ENCODE data around the gene GNG11. TPM values are rescaled to one million over a fixed set of nuclear protein-coding genes. Genes with fewer than 3 reads are reported as not detected.

GNG11 gene
- total and polyA plus RNA-seq, 2 donors (not counting 1 experiment from before 2014, with no cell fraction given), result 27.2 to 46.1 TPM

DNA sequence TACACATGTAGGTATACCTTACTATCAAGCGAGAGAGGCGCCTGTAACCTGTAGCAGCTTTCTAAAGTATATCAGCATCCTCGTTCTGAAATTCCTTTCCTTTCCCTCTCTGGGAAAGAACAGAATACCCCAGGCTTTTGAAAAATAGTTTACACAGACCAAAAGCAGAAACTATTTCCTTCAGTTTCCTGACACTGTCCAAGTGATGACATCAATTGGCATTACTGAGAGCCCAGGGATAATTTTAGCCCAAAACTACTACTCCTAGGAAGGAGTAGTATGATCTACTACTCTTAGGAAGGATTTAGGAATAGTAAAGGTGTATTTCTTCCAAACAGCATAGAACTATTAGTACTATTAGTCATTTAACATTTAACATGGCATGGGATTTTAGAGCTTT, 6.0 kb downstream of the GNG11 start:
- H3K4me2 ChIP-seq (ENCODE audit: extremely low read depth, insufficient read depth, low read length), result no peak overlapping the region
- TF ChIP-seq EZH2 (IDR thresholded peaks at IDR 0.05; ENCODE audit: low read length, missing control alignments), result no peak
- TF ChIP-seq, protein P1, sequence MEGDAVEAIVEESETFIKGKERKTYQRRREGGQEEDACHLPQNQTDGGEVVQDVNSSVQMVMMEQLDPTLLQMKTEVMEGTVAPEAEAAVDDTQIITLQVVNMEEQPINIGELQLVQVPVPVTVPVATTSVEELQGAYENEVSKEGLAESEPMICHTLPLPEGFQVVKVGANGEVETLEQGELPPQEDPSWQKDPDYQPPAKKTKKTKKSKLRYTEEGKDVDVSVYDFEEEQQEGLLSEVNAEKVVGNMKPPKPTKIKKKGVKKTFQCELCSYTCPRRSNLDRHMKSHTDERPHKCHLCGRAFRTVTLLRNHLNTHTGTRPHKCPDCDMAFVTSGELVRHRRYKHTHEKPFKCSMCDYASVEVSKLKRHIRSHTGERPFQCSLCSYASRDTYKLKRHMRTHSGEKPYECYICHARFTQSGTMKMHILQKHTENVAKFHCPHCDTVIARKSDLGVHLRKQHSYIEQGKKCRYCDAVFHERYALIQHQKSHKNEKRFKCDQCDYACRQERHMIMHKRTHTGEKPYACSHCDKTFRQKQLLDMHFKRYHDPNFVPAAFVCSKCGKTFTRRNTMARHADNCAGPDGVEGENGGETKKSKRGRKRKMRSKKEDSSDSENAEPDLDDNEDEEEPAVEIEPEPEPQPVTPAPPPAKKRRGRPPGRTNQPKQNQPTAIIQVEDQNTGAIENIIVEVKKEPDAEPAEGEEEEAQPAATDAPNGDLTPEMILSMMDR (conservative IDR thresholded peaks at IDR 0.05 in 1 of 2, IDR thresholded peaks at IDR 0.05 in 1 of 2; ENCODE audit: low read depth in 1 of 2, low read length in 2 of 2), result no peak
- H3K27me3 ChIP-seq (ENCODE audit: control insufficient read depth, insufficient read depth, low read length), result no peaks in the 10 kb centered on the region
- peaks cover 25% of the 10 kb centered on the region for H3K79me2 ChIP-seq (ENCODE audit: control insufficient read depth, insufficient read depth, low read length)
- peaks cover 8% of the 10 kb centered on the region for H3K36me3 ChIP-seq (ENCODE audit: control insufficient read depth, insufficient read depth, low read length)
- H3K4me1 ChIP-seq (ENCODE audit: control insufficient read depth, extremely low read depth, insufficient read depth, low read length), result no peaks in the 10 kb centered on the region
- no peaks in the 10 kb centered on the region for H3K9me3 ChIP-seq (ENCODE audit: control insufficient read depth, insufficient read depth, low read depth, low read length)
- no peak overlapping the region for H2AFZ ChIP-seq (ENCODE audit: low read length)
- H3K4me3 ChIP-seq (replicated peaks in 1 of 4; ENCODE audit: control extremely low read depth in 1 of 4, insufficient read depth in 1 of 4, low read depth in 3 of 4, low read length in 4 of 4), result no peak overlapping the region
- H4K20me1 ChIP-seq (ENCODE audit: control insufficient read depth, extremely low read depth, insufficient read depth, low read length), result no peaks in the 10 kb centered on the region
- no peak overlapping the region for H3K9ac ChIP-seq (ENCODE audit: insufficient read depth, low read length)
- DNase-seq (ENCODE audit: low read depth in 2 of 2), result no peak
- H3K27ac ChIP-seq (ENCODE audit: insufficient read depth, low read length), result no peak overlapping the region

DNA sequence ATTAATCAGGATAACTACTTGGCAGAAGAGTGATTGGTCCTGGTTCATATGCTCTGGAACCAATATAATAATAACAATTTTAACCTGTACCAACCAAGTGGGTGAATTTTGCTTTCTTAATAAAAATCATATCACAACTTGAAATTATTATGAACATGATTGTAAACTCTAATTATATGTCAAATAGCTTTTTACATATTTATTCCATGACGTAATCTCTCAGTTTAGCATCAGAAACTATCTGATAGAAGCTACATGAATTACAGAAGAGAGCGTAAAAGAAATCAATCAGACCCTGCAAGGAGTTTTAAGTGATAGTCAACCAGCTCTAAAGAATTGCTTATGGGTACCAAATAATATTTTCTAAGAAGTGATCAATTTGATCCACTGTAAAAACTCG, 10.1 kb downstream of the GNG11 start:
- no peak overlapping the region for H3K27ac ChIP-seq (ENCODE audit: insufficient read depth, low read length)
- H3K9ac ChIP-seq (ENCODE audit: insufficient read depth, low read length), result no peak overlapping the region
- H3K4me1 ChIP-seq (ENCODE audit: control insufficient read depth, extremely low read depth, insufficient read depth, low read length), result no peaks in the 10 kb centered on the region
- no peaks in the 10 kb centered on the region for H3K27me3 ChIP-seq (ENCODE audit: control insufficient read depth, insufficient read depth, low read length)
- H3K79me2 ChIP-seq (ENCODE audit: control insufficient read depth, insufficient read depth, low read length), result no peaks in the 10 kb centered on the region
- no peak for DNase-seq (ENCODE audit: low read depth in 2 of 2)
- no peak overlapping the region for H3K4me3 ChIP-seq (replicated peaks in 1 of 4; ENCODE audit: control extremely low read depth in 1 of 4, insufficient read depth in 1 of 4, low read depth in 3 of 4, low read length in 4 of 4)
- H3K4me2 ChIP-seq (ENCODE audit: extremely low read depth, insufficient read depth, low read length), result no peak overlapping the region
- peaks cover 5% of the 10 kb centered on the region for H3K36me3 ChIP-seq (ENCODE audit: control insufficient read depth, insufficient read depth, low read length)
- H3K9me3 ChIP-seq (ENCODE audit: control insufficient read depth, insufficient read depth, low read depth, low read length), result no peaks in the 10 kb centered on the region
- no peak for TF ChIP-seq EZH2 (IDR thresholded peaks at IDR 0.05; ENCODE audit: low read length, missing control alignments)
- TF ChIP-seq, protein P1 (conservative IDR thresholded peaks at IDR 0.05 in 1 of 2, IDR thresholded peaks at IDR 0.05 in 1 of 2; ENCODE audit: low read depth in 1 of 2, low read length in 2 of 2), result no peak
- no peaks in the 10 kb centered on the region for H4K20me1 ChIP-seq (ENCODE audit: control insufficient read depth, extremely low read depth, insufficient read depth, low read length)
- H2AFZ ChIP-seq (ENCODE audit: low read length), result no peak overlapping the region

DNA sequence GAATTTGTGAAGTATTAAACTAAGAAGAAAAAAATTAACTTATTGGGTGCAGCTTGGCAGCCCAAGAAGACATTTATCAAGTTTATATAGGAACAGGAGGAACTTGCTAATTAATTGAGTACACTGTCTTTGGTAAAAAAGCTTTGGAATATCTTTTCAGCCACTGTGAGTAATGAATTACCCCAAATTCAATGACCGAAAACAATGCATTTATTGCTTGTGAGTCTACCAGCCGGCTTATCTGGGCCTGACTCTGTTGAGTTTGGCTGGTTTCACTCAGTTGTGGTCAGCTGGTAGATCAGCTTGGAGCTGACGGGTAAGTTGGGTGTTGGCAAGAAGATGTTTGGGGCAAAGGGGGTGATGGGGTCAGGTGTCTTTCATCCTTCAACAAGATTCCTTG, 11.6 kb downstream of the GNG11 start:
- H3K79me2 ChIP-seq (ENCODE audit: control insufficient read depth, insufficient read depth, low read length), result no peaks in the 10 kb centered on the region
- H3K9me3 ChIP-seq (ENCODE audit: control insufficient read depth, insufficient read depth, low read depth, low read length), result no peaks in the 10 kb centered on the region
- H3K4me3 ChIP-seq (replicated peaks in 1 of 4; ENCODE audit: control extremely low read depth in 1 of 4, insufficient read depth in 1 of 4, low read depth in 3 of 4, low read length in 4 of 4), result no peak overlapping the region
- TF ChIP-seq, protein P1 (conservative IDR thresholded peaks at IDR 0.05 in 1 of 2, IDR thresholded peaks at IDR 0.05 in 1 of 2; ENCODE audit: low read depth in 1 of 2, low read length in 2 of 2), result no peak
- TF ChIP-seq EZH2 (IDR thresholded peaks at IDR 0.05; ENCODE audit: low read length, missing control alignments), result no peak
- H3K4me1 ChIP-seq (ENCODE audit: control insufficient read depth, extremely low read depth, insufficient read depth, low read length), result no peaks in the 10 kb centered on the region
- no peaks in the 10 kb centered on the region for H3K27me3 ChIP-seq (ENCODE audit: control insufficient read depth, insufficient read depth, low read length)
- H4K20me1 ChIP-seq (ENCODE audit: control insufficient read depth, extremely low read depth, insufficient read depth, low read length), result no peaks in the 10 kb centered on the region
- DNase-seq (ENCODE audit: low read depth in 2 of 2), result peak in 1 of 2 donors; percentile 82
- H3K9ac ChIP-seq (ENCODE audit: insufficient read depth, low read length), result no peak overlapping the region
- no peaks in the 10 kb centered on the region for H3K36me3 ChIP-seq (ENCODE audit: control insufficient read depth, insufficient read depth, low read length)
- no peak overlapping the region for H3K27ac ChIP-seq (ENCODE audit: insufficient read depth, low read length)
- H2AFZ ChIP-seq (ENCODE audit: low read length), result no peak overlapping the region
- no peak overlapping the region for H3K4me2 ChIP-seq (ENCODE audit: extremely low read depth, insufficient read depth, low read length)
